Left lung (tissue), 10 donors: Measurements from ENCODE around the gene STAT4. TPM values are rescaled to one million over a fixed set of nuclear protein-coding genes. Genes with fewer than 3 reads are reported as not detected.

Source experiments
- ATAC-seq: fragments of 200-7000 bp; cut with Tn5 transposase; one replicate; pipeline ENCODE4 v1.9.1; 2020; ENCODE audit warnings: moderate library complexity
- DNase-seq, 4 donors: peaks; one replicate each; pipeline ENCODE4 v3.0.0-alpha.2; 2013 to 2020
- H3K27ac ChIP-seq, 2 donors: fragments of 200-600 bp; sonication (generic) in 1 of 2; one replicate each; pipeline versions ENCODE4 v1.5.0 to v1.8.0; 2020 to 2021
- H3K27me3 ChIP-seq, 2 donors: fragments of 200-600 bp; sonication (generic) in 1 of 2; one replicate each; pipeline versions ENCODE4 v1.5.0 to v1.8.0; 2020 to 2021
- H3K36me3 ChIP-seq, 2 donors: fragments of 200-600 bp; sonication (generic) in 1 of 2; one replicate each; pipeline versions ENCODE4 v1.5.0 to v1.8.0; 2020 to 2021
- H3K4me1 ChIP-seq, 2 donors: fragments of 200-600 bp; one replicate each; pipeline ENCODE4 v1.8.0; 2021
- H3K4me3 ChIP-seq, 2 donors: fragments of 200-600 bp; sonication (generic) in 1 of 2; one replicate each; pipeline versions ENCODE4 v1.5.0 to v1.8.0; 2020 to 2021; ENCODE audit warnings: mild to moderate bottlenecking in 1 of 2
- H3K9me3 ChIP-seq, 2 donors: fragments of 200-600 bp; sonication (generic) in 1 of 2; one replicate each; pipeline versions ENCODE4 v1.5.0 to v1.8.0; 2020 to 2021
- CTCF ChIP-seq, 2 donors: fragments of 200-600 bp; sonication (generic) in 1 of 2; IDR thresholded peaks; one replicate each; pipeline versions ENCODE4 v1.5.0 to v1.8.0; 2021; ENCODE audit warnings: antibody characterized with exemption in 2 of 2
- intact Hi-C, 2 donors: fragments of 100-400 bp; cut with DNase I; formaldehyde crosslinking; loops; one replicate each; pipeline versions ENCODE4 v1.11.2 to v1.14.2; 2022
- polyA plus RNA-seq, 6 donors: library from polyadenylated mRNA; unstranded; fragments of 120-200 nt; gene quantifications; one replicate each; pipeline ENCODE4 v1.2.1, GENCODE V29; 2013; ENCODE audit not compliant: insufficient read length in 6 of 6
- total RNA-seq, 2 donors: library from RNA; stranded (reverse); fragmentation: NEBNext Ultra II Directional; extraction: Animal tissue kit (Norgen Biotek cat#: 25700); gene quantifications; one replicate each; pipeline ENCODE4 v1.2.1, GENCODE V29; 2021
- donor health status: DM: no; HTN: yes; CAD: no.
- donor health status: DM: no; HTN: no; CAD: no.

The STAT4 gene
- total and polyA plus RNA-seq, 8 donors = 4.4 to 11.5 (median 7.4) TPM

- H3K27me3 ChIP-seq = no peaks in the 10 kb centered on the region
- no peak overlapping the region for H3K4me3 ChIP-seq
- no peak overlapping the region for H3K27ac ChIP-seq
- ATAC-seq (no peak), DNase-seq (no peak)
- intact Hi-C loops = no loop called here
- no peaks in the 10 kb centered on the region for H3K36me3 ChIP-seq
- TF ChIP-seq CTCF (IDR thresholded peaks at IDR 0.05) = no peak
- H3K9me3 ChIP-seq = no peaks in the 10 kb centered on the region
- H3K4me1 ChIP-seq = no peaks in the 10 kb centered on the region
Measured at GRCh38 chr2:191143791-191144190, 7.0 kb downstream of the STAT4 start.

GRCh38 chr2:191128911-191129304, 21.9 kb downstream of the STAT4 start:
- Histone ChIP-seq H3K4me3 (no peak overlapping the region), H3K9me3 (no peaks in the 10 kb centered on the region), H3K27ac (no peak overlapping the region), H3K4me1 (no peaks in the 10 kb centered on the region), H3K36me3 (no peaks in the 10 kb centered on the region), H3K27me3 (no peaks in the 10 kb centered on the region)
- intact Hi-C loops = no loop called here
- no peak for ATAC-seq
- DNase-seq = no peak
- no peak for TF ChIP-seq CTCF (IDR thresholded peaks at IDR 0.05)

GRCh38 chr2:191128172-191128910, 22.5 kb downstream of the STAT4 start:
- Histone ChIP-seq H3K4me1 (no peaks in the 10 kb centered on the region), H3K4me3 (no peak overlapping the region), H3K9me3 (no peaks in the 10 kb centered on the region), H3K36me3 (no peaks in the 10 kb centered on the region), H3K27ac (no peak overlapping the region), H3K27me3 (no peaks in the 10 kb centered on the region)
- intact Hi-C loops = no loop called here
- no peak for TF ChIP-seq CTCF (IDR thresholded peaks at IDR 0.05)
- DNase-seq = no peak
- ATAC-seq = no peak

GRCh38 chr2:191127235-191127634, 23.6 kb downstream of the STAT4 start:
- ATAC-seq (no peak), DNase-seq (no peak)
- H3K27me3 ChIP-seq = no peaks in the 10 kb centered on the region
- no peak for TF ChIP-seq CTCF (IDR thresholded peaks at IDR 0.05)
- no peaks in the 10 kb centered on the region for H3K9me3 ChIP-seq
- no peak overlapping the region for H3K4me3 ChIP-seq
- no peak overlapping the region for H3K27ac ChIP-seq
- no peaks in the 10 kb centered on the region for H3K4me1 ChIP-seq
- intact Hi-C loops = no loop called here
- no peaks in the 10 kb centered on the region for H3K36me3 ChIP-seq

- TF ChIP-seq CTCF (IDR thresholded peaks at IDR 0.05) = no peak
- Histone ChIP-seq H3K27me3 (no peaks in the 10 kb centered on the region), H3K36me3 (no peaks in the 10 kb centered on the region), H3K9me3 (no peaks in the 10 kb centered on the region), H3K4me1 (no peaks in the 10 kb centered on the region), H3K4me3 (no peak overlapping the region), H3K27ac (no peak overlapping the region)
- ATAC-seq (no peak), DNase-seq (no peak)
- intact Hi-C loops = no loop called here
Measured at GRCh38 chr2:191126386-191127085, 24.3 kb downstream of the STAT4 start.
